DMS114 treated with DMSO at 0.1 percent for 48 hours (cell line): ENCODE data around the gene GINS2.

Experiments
- DNase-seq: peaks from one replicate; lab custom pipeline; 2025; ENCODE audit not compliant: unreplicated experiment; lab: John Stamatoyannopoulos, UW

The GINS2 gene

DNA sequence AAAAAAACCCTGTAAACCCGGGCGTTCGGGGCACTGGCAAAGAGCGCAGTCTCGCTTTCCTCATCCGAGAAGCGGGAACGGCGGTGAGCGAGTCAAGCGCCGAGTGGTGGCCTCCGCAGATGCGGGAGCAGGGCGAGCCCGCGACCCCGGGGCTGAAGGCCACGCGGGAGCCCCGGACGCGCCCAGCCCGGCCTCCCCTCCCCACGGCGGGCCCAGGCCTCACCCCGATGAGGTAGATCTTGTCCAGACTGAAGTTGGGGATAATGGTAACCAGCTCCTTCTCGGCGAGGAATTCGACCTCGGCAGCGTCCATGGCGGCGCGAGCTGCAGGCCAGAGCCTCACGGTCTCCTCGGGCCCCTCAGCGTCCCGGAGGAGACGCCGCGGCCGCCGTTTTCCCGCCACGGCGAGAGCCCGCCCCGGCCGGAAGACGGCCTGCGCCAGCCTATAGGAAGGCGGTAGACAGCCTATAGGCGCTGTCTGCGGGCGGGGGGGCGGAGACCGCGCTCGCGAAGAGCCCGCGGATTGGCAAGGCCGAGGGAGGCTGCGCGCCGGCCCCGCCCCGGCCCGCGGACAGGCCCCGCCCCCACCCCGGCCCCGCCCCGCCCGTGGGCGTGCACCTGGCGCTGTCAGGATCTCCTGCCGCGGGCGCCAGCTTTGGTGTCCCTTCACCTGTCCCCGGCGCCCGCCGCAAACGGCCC lies at the start of gene GINS2:
TSS of gene GINS2 (minus strand) at position 369 of the 699 bp plus-strand sequence. CDS start at position 313, 56 bp downstream.
- peak; percentile 67 for DNase-seq

DNA sequence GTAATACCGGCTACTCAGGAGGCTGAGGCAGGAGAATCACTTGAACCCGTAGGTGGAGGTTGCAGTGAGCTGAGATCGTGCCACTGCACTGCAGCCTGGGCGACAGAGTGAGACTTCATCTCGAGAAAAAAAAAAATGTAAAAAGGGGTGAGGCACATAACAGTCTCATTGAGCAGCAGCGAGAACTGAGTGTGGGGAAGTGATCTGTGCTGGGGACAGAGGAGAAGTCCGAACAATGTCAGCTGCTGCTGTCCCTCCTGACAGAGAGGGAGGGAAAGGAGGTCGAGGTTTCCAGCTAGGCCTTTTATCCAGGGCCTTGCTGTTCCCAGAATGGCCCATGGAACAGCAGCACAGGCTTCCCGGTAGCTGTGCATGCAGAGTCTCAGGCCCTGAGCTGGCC lies 48.2 kb upstream of the GINS2 start:
- DNase-seq = no peak

DNA sequence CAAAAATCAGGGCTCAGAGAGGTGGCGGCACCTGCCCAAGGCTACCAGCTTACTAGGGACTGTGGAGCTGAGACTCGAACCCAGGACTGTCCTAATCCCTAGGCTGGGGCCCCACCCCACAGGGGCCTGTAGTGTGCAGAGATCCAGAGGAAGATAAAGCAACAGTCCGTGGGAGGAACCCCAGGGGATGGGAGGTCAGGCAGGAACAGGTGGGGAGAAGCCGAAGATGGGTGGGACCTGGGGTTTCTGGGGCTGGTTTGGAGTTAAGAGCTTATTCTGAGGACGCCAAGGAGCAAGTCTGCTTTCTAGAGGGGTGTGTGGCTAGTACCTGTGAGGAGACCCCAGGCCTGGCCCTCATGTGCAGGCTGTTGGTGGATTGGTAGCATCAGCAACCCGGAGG lies 47.2 kb upstream of the GINS2 start:
- DNase-seq = no peak

DNA sequence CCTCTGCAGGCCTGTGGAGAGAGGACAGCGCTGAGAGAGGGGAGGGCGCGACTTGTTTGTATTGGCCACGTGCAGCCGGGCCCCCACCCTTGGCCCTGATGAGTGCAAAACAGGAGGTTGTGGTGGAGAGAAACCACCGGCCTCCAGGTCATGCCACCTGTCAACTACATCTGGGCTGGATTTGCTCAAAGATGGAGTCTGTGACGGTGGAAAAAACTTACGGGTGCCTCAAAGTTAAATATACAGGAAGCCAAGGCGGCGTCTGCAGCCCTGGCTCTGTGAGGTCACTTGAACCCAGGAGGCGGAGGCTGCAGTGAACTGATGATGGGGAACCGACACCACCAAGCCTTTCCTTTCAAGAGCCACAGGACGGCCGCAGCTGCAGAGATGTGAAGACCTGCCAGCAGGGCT lies 46.5 kb upstream of the GINS2 start:
- DNase-seq = no peak

DNA sequence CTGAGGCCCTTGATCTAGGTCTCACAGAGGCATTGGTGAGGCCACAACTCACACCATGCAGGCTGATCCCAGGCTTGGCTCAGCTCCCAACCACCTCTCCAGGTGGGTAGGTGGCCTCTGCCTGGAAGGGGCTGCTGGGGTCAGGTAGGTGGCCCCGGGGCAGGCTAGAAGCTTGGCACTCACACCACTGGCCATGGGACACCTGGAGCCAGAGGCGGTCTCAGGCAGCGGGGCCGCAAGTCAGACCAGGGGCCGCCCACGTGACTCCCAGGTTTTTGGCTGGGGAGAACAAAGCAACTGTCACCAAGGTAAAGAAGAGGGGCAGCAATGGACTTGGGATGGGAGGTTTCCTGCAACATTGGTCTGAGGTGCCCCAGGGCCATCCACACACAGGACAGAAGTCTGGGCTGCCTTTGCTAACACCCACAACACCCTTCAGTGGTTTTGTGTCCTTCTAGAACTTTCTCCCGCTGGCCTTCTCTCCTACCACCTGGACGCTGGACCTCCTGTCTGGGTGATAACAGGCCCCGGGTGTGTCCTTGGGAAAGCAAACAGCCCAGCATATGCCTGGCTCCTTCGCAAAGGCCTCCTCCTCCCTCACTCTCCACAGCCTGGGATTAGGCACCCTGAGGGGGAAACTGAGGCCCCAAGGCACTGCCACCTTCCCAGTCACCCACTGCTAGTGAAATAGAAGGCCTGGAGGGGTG lies 45.7 kb upstream of the GINS2 start:
- no peak for DNase-seq

DNA sequence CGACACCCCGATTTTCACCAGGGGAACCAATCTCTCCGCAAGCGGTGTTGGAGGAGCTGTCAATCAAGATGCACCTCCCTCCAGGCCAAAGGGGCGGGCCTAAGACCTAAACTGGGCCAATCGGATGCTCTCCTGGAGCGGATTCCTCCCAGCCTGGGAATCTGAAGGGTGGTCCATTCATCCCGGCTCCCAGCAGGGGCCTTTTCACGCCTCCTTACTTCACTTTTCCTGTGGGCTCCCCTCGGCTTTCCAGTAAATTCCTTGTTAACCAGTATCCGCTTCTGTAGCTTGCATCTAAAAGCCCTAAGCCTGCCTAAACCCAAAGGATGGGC lies 45.1 kb upstream of the GINS2 start:
- DNase-seq = no peak

DNA sequence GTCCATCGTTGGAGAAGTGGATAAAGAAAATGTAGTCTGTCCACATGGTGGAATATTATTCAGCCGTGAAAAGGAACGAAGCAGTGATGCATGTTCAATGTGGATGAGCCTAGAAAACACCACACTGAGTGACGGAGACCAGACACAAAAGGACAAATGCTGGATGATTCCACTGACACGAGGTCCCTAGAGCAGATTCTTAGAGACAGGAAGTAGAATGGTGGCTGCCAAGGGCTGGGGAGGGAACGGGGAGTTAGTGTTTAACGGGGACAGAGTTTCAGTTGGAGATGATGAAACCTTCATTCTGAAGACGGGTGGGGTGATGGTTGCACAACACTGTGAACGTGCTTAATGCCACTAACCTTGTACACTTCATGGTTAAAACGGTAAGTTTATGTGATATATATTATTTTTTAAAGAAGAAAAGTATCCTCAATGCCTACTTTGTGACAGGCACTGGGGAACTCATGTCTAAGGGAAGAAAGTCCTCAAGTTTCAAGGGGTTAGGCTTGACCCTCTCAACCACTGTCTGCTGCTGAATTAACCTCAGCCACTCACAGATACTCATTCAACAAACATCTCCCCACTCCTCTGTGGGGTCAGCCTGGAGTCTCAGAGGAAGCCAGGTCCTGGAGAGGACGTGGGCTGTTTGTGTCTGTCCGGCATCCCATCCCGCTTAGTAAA lies 44.5 kb upstream of the GINS2 start:
- DNase-seq = no peak

DNA sequence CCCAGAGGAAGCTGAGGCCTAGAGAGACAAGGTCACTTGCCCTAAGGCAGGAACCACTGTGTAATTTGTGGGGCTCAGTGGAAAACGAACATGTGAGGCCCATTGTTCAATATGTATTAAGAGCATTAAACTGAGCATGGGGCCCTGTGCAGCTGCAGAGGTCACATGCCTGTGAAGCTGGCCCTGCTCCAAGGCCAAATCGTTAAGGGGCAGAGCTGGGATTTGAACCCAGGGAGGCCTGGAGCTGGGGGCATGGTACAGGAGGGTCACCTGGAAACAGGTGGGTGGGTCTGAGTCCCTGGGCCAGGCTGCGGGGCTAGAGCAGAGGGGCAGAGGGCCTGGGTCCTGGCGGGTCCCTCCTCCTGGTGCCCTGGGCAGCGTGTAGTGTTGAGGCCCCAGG lies 42.4 kb upstream of the GINS2 start:
- no peak for DNase-seq

DNA sequence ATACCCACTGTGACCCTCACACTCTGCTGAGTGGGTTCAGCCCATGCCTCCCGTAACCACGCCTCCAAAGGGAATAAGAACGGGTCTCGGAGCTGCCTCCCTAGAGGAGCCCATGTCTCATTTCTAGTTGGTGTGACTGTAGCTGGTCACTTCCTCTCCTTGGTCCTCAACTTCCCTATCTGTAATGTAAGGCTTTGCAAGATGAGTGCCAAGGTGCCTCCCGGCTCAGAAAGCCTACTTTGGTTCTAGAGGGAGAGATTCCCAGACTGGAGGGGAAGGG lies 41.4 kb upstream of the GINS2 start:
- no peak for DNase-seq

DNA sequence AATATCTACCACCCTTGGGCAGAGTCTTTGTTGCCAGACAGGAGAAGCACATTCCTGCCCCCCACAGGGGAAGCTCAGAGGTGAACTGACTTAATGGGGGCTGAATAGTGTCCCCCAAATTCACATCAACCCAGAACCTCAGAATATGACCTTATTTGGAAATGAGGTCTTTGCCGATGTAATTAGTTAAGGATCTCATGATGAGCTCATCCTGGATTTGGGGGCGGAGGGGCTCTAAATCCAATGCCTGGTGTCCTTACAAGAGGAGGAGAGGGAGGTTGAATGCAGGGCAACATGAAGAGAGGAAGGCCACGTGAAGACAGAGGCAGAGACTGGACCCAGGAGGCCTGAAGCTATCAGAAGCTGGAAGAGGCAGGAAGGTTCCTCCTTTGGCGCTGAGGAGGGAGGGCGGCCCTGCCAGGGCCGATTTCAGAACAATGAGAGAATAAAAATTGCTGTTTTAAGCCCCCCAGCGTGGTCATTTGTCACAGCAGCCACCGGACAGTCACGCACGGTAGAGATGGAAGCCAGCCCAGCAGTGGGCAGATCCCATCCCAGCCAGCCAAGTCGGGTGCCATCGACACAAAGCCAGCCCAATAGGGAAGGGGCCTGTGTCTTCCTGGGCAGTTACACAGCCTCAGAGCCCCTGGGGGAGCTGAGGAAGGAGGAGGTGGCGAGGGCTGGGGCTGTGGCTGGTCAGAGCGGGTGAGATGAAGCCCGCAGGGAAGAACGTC lies 40.9 kb upstream of the GINS2 start:
- no peak for DNase-seq

DNA sequence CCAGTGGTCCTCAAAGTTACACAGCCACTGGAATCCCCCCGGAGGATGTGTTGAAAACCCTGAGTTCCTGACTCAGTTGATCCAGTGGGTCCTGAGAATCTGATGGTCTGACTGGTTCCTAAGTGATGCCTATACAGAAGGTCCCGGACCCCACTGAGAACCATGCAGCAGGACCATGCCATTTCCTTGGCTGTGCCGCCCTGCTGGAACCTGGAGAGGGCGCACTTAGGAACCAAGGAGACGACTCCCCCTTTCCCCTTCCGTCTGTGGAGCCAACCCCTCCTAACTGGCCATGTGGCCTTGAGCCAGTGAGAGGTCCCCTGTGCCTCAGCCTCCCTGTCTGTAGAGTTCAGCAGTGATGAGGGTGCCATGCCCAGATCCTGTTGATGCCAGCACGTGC lies 40.1 kb upstream of the GINS2 start:
- no peak for DNase-seq

DNA sequence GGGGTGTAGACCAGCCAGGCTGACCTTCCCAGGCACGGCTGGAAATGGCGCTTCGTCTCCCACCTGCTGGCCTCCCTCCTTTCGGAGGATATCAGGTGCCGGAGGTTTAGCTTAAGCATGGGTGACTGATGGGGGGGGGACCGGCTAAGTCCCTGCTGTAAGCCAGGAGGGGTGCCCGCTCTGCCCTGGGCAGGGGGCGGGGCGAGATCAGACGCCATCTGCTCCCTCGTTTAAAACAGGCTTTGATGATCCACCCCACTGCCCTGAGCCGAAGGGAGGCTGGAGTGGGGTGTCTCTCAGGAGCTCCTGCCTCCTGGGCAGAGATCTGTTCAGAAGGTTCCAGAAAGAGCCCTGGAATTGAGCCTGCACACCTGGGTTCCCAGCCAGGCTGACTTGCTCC lies 36.2 kb upstream of the GINS2 start:
- no peak for DNase-seq

DNA sequence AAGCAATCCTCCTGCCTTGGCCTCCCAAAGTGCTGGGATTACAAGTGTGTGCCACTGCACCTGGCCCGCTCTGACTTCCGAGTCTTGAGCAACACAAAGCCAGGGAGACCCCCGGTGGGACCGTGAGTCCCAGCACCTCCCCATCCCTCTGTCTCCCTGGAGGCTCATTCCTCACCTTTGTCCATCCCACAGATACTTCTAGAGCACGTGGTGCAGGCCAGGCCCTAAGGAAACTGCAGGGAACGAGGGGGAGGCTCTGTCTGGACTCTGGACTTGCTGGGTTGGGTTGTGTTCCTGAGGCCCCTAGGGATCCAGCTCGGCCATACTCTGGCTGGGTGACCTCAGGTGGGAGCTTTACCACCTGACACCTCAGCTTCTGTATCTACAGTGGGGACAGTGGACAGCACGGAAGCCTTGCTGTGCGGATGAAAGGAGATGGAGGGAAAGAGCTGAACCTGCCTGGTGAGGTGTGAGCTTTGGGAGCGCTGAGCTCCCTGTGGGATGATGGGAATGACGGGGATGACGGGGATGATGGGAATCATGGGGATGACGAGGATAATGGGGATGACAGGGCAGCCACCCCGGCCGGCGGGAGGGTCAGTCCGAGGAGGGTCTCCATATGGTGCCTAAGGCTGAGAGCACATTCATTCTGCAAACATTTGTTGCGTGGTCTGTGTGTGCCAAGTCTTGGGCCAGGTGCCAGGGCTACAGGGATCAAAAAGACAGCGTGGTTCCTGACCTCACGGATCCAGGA lies 35.5 kb upstream of the GINS2 start:
- DNase-seq = no peak

DNA sequence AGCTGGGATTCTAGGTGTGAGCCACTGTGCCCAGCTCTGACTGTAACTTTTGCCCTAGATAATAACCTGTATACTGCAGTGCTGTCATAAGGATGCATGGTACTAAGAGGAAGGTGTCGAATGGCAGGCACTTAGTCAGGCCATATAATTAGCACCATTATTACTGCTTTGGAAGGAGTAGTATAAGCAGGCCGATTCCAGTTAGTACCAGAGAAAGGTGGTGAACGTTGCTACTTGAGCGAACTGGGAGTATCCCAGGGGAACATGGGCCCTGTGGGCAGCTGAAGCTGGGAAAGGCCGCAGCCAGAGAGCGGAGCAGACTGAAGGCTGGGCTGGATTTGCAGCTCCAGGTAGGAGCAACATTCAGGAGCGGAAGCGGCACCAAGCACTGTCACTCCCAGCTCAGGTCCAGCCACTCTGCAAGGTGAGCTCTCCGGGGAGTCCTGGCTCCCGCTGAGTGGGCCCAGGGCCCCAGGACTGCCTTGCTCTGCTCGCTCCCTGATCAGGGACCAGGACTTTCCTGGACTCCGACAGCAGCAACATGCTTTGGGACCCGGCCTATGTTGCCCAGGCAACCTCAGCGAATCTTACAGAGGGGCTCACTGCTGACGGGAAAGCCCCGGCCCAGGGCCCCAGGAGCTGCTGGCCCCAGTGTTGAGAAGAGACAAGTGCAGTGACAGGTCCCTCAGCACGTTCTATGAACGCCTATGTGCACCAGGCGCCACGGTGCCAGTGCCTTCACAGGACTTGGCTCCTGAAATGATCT lies 33.6 kb upstream of the GINS2 start:
- no peak for DNase-seq

DNA sequence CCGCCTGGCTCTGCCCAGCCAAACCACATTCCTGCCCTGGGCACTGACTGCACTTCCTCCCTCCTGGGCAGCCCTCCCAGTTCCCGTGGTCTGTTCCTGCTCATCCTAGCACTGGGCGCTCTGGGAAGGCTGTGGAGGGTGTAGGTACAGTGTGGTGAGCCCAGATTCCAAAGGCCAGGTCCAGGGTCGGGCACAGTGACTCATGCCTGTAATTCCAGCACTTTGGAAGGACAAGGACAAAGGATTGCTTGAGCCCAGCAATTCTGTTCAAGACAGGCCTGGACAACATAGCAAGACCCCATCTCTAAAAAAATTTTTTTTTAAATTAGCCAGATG lies 31.5 kb upstream of the GINS2 start:
- no peak for DNase-seq

DNA sequence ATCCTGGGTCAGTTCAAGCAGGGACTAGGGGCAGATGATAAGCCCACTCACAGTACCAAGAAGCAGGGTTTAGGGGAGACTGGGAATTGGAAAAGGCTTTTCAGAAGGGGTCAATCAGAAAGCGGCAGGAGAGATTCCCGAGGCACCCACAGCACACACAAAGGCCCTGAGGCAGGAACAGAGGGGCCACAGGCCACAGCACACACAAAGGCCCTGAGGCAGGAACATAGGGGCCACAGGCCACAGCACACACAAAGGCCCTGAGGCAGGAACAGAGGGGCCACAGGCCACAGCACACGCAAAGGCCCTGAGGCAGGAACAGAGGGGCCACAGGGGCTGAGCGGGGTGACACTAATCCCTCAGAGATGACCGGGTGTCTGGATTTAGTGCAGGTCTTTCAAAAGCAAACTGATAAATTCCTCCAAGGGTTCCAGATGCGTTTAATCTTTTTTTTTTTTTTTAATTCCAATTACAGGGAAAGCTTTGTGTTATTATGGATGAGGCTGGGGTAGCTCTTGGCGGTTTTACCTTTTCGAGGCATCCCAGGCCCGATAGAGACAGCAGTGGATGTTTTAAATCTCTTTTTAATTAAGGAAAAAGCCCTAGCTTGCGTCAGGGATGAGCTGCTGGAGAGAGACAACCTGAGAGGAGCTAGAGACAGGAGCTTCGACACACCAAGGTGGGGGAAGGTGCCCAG lies 31.0 kb upstream of the GINS2 start:
- DNase-seq = no peak

DNA sequence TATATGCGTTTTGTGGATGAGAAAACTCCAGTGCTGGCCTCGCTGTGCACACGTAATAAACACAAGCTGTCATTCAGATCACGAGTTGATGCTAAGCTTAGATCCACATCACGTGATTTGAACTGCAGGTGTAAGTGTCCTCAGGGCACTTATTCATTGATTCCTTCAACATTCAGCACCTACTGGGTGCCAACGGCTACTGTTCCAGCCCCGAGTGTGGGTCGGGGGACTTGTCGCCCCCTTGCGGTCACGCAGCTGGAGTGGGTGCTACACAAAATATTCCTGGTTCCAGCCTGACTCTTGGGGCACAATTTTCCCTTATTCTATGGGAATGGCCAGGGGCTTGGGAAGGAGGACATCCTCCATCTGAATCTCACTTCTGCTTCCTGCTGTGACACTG lies 29.9 kb upstream of the GINS2 start:
- DNase-seq = no peak

DNA sequence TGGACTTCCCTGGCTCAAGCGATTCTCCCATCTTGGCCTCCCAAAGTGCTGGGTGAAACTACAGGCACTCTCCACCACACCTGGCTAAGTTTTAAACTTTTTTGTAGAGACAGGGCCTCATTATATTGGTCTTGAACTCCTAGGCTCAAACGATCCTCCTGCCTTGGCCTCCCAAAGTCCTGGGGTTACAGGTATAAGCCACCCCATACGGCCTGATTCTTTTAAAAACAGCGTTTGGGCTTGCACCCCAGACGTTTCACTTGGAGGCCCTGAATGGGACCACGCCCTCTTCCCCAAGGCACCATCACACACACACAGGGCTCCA lies 29.4 kb upstream of the GINS2 start:
- DNase-seq = no peak

DNA sequence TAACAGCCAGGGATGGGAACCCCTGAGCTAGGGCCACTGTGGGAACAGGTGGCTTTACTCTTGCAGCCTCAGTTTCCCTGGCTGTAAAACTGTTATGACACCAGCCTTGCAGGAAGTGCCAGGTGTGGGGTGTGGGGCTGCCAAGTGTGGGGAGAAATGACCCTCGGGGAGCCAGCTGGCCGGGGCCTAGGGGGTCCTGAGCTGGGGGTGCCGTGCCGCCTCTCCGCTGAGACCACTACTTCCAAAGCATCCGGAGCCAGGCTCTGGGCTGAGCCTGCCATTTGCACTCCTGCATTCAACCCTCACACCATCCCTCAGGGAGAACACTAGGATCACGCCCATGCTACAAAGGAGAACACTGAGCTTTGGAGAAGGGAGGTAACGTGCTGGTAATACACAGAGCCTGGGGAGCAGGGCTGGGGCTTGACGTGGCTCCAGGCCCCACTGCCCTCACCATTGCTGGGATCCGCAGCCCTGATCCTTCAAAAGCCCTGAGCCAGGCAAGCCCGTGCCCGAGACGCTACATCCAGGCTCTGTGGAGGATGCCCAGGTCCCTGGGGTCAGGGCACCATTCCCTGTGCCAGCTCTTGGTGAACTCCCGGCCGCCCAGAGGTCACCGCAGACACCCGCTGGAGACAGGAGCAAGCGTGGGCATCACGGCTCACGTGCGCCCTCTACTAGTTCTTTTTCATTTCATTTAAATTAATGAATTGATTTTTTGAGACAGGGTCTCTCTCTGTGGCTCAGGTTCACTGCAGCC lies 28.8 kb upstream of the GINS2 start:
- peak; percentile 58 for DNase-seq

DNA sequence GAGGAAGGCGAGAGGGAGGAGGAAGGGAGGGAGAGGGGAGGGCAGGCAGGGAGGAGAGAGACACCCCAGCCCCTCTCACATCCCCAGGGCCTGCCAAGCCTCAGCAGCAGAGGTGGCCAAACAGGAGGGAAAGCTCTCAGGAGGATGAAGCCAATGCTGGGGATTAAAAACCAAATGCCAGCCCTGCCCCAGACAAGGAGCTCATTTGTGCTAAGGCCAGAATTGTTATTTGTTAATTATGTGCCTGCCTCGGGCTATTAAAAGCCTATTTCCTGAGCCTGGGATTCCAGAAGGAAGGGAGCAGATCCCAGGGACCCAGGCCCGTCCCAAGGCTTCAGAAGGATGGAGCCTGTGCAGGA lies 27.9 kb upstream of the GINS2 start:
- no peak for DNase-seq
